GM12872 (cell line): ENCODE measurements around the gene ACOXL.

ENCODE experiments used
- TF ChIP-seq, protein P1 (sequence below): IDR thresholded peaks from 3 replicates; pipeline ENCODE4 v1.5.1; 2011; ENCODE audit warnings: low read depth, mild to moderate bottlenecking, low read length, moderate library complexity; ENCODE audit not compliant: insufficient read depth

Gene ACOXL

DNA sequence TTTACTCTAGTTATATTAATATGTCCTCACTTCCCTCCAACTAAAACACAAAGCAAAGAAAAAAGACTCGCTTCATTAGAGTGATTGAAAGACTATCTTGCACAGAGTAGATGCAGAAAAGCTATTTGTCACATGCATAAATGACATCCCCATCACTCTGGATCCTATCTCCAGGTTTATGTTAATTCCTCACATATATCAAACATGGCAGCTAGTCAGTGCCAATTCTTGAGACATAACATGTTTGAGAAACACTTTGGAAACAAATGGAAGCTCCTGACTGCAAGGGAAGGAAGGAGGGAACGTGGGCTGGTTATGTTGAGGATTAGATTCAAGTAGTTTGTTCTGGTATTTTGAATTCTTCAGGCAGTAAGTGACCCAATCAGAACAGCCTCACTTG is 298.6 kb downstream of the ACOXL start:
- TF ChIP-seq, protein P1, sequence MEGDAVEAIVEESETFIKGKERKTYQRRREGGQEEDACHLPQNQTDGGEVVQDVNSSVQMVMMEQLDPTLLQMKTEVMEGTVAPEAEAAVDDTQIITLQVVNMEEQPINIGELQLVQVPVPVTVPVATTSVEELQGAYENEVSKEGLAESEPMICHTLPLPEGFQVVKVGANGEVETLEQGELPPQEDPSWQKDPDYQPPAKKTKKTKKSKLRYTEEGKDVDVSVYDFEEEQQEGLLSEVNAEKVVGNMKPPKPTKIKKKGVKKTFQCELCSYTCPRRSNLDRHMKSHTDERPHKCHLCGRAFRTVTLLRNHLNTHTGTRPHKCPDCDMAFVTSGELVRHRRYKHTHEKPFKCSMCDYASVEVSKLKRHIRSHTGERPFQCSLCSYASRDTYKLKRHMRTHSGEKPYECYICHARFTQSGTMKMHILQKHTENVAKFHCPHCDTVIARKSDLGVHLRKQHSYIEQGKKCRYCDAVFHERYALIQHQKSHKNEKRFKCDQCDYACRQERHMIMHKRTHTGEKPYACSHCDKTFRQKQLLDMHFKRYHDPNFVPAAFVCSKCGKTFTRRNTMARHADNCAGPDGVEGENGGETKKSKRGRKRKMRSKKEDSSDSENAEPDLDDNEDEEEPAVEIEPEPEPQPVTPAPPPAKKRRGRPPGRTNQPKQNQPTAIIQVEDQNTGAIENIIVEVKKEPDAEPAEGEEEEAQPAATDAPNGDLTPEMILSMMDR: no peak

- TF ChIP-seq, protein P1: no peak
Measured at GRCh38 chr2:111031546-111032478, 299.4 kb downstream of the ACOXL start.

GRCh38 chr2:111032721-111033429 is 300.5 kb downstream of the ACOXL start:
- TF ChIP-seq, protein P1: no peak

- TF ChIP-seq, protein P1: no peak
Measured at GRCh38 chr2:111034146-111034545, 301.8 kb downstream of the ACOXL start.

GRCh38 chr2:111034606-111035005 is 302.2 kb downstream of the ACOXL start:
- TF ChIP-seq, protein P1: no peak

DNA sequence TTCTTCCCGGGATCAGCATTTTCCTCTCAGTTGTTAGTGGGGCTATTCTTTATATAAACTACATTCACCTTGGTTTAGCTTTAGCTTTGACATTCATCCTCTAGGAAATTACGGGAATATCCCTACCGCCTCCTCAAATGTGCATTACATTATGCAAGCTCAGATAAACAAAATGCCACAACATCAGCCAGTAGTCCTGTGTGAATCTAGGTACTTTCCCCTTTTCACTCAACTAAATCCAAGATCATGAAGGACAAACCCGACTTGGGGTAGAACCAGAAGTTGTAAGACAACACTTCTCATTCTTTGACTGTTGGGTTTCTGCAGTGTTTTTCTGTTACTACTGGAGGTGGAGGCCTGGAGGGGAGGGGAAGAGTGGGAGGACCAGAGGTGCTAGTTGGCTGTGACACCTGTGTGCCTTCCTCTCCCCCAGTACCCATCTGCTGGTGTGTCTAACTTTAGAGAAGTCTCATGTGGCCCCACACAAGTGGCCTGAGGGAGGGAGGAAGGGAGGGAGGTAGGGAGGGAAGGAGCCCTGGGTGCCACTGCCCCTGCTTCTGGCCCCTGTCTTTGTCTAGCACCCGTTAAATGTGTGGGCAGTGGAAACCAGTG is 303.6 kb downstream of the ACOXL start:
- TF ChIP-seq, protein P1: no peak

GRCh38 chr2:111037128-111037527 is 304.8 kb downstream of the ACOXL start:
- TF ChIP-seq, protein P1: no peak
